ENCODE data around the gene FH. TPM values are rescaled to one million over a fixed set of nuclear protein-coding genes. Genes with fewer than 3 reads are reported as not detected.

The FH gene
- total RNA-seq, 1 experiment from 2014 or later = 108 TPM

GRCh38 chr1:241525026-241525425, 5.5 kb upstream of the FH start:
- BruUV-seq (replicated peaks) = no TSS peak
- H3K27ac Mint-ChIP-seq (ENCODE audit: unreplicated experiment) = no peak overlapping the region
- H3K9me3 Mint-ChIP-seq (ENCODE audit: unreplicated experiment) = no peaks in the 10 kb centered on the region
- Histone ChIP-seq H3K36me3 (ENCODE audit: control insufficient read depth, insufficient read depth, low read length) (no peaks in the 10 kb centered on the region), H3K4me3 (ENCODE audit: low read depth, low read length) (no peak overlapping the region), H3K27me3 (replicated peaks; ENCODE audit: control insufficient read depth, insufficient read depth, low read length) (no peaks in the 10 kb centered on the region), H3K9me3 (no peaks in the 10 kb centered on the region), H3K4me1 (no peaks in the 10 kb centered on the region)
- intact Hi-C loops (cut with micrococcal nuclease; ENCODE audit: unreplicated experiment) = no loop called here
- no peaks in the 10 kb centered on the region for H3K36me3 Mint-ChIP-seq (ENCODE audit: insufficient read depth, unreplicated experiment)
- H3K4me3 Mint-ChIP-seq (ENCODE audit: unreplicated experiment) = no peak overlapping the region
- peaks cover 26% of the 10 kb centered on the region for H3K27me3 Mint-ChIP-seq (ENCODE audit: insufficient read depth, unreplicated experiment)
- DNase-seq = no peak
- peaks cover 6% of the 10 kb centered on the region for H3K4me1 Mint-ChIP-seq (ENCODE audit: low read depth, unreplicated experiment)
- ChIA-PET POLR2A (no interaction called here), CTCF (no interaction called here)
- no peak for TF ChIP-seq CTCF (IDR thresholded peaks at IDR 0.05; ENCODE audit: insufficient read depth in 1 of 2, low read depth in 1 of 2, low read length in 1 of 2, severe bottlenecking in 1 of 2, unreplicated experiment in 1 of 2)

- no peak overlapping the region for H3K4me3 ChIP-seq (ENCODE audit: low read depth, low read length)
- Mint-ChIP-seq H3K36me3 (ENCODE audit: insufficient read depth, unreplicated experiment) (no peaks in the 10 kb centered on the region), H3K9me3 (ENCODE audit: unreplicated experiment) (no peaks in the 10 kb centered on the region), H3K4me3 (ENCODE audit: unreplicated experiment) (no peak overlapping the region), H3K27ac (ENCODE audit: unreplicated experiment) (no peak overlapping the region), H3K27me3 (ENCODE audit: insufficient read depth, unreplicated experiment) (peaks cover 22% of the 10 kb centered on the region), H3K4me1 (ENCODE audit: low read depth, unreplicated experiment) (peaks cover 6% of the 10 kb centered on the region)
- DNase-seq = no peak
- H3K9me3 ChIP-seq = no peaks in the 10 kb centered on the region
- BruUV-seq (replicated peaks) = no TSS peak
- ChIA-PET CTCF (no interaction called here), POLR2A (no interaction called here)
- H3K4me1 ChIP-seq = peaks cover 4% of the 10 kb centered on the region; the same call in 1 of the 2 replicates
- intact Hi-C loops (cut with micrococcal nuclease; ENCODE audit: unreplicated experiment) = no loop called here
- no peaks in the 10 kb centered on the region for H3K36me3 ChIP-seq (ENCODE audit: control insufficient read depth, insufficient read depth, low read length)
- TF ChIP-seq CTCF (IDR thresholded peaks at IDR 0.05; ENCODE audit: insufficient read depth in 1 of 2, low read depth in 1 of 2, low read length in 1 of 2, severe bottlenecking in 1 of 2, unreplicated experiment in 1 of 2) = no peak
- H3K27me3 ChIP-seq (replicated peaks; ENCODE audit: control insufficient read depth, insufficient read depth, low read length) = no peaks in the 10 kb centered on the region
These were observed 2.2 kb upstream of the FH start for GRCh38 chr1:241521718-241522117.

DNA sequence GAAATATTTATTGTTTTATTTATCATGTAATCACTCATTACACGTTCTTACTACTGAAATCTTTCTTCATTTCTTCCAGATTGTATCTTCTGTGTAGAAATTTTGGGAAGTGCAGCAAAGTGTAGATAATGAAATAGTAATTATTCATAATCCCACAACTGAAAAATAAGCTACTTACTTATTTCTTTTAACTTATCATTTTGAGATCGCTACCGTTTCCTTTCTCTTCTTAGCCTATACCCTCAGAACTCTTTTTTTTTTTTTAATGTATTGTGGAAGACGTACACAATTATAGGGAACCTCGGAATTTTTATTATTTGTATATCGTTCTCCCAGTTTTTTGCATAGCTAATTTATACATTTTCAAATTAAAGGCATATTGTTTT, 518 bp upstream of the FH start:
- peaks cover 4% of the 10 kb centered on the region; the same call in 1 of the 2 replicates for H3K4me1 ChIP-seq
- TF ChIP-seq CTCF (IDR thresholded peaks at IDR 0.05; ENCODE audit: insufficient read depth in 1 of 2, low read depth in 1 of 2, low read length in 1 of 2, severe bottlenecking in 1 of 2, unreplicated experiment in 1 of 2) = no peak
- no peaks in the 10 kb centered on the region; the same call in 1 of the 2 replicates for H3K36me3 ChIP-seq (ENCODE audit: control insufficient read depth, insufficient read depth, low read length)
- DNase-seq = no peak
- ChIA-PET CTCF (interaction anchor here (0.7 kb wide), 1 partner anchor 14 kb away, joined by 4 read pairs; no protein-coding TSS in a partner anchor), POLR2A (no interaction called here)
- BruUV-seq (replicated peaks) = no TSS peak
- Mint-ChIP-seq H3K9me3 (ENCODE audit: unreplicated experiment) (no peaks in the 10 kb centered on the region), H3K36me3 (ENCODE audit: insufficient read depth, unreplicated experiment) (peaks cover 5% of the 10 kb centered on the region), H3K27ac (ENCODE audit: unreplicated experiment) (no peak overlapping the region), H3K27me3 (ENCODE audit: insufficient read depth, unreplicated experiment) (peaks cover 22% of the 10 kb centered on the region), H3K4me1 (ENCODE audit: low read depth, unreplicated experiment) (peaks cover 6% of the 10 kb centered on the region), H3K4me3 (ENCODE audit: unreplicated experiment) (no peak overlapping the region)
- intact Hi-C loops (cut with micrococcal nuclease; ENCODE audit: unreplicated experiment) = no loop called here
- H3K4me3 ChIP-seq (ENCODE audit: low read depth, low read length) = peak overlapping the region; percentile 40
- no peaks in the 10 kb centered on the region for H3K9me3 ChIP-seq
- H3K27me3 ChIP-seq (replicated peaks; ENCODE audit: control insufficient read depth, insufficient read depth, low read length) = no peaks in the 10 kb centered on the region

All from Caco-2 (cell line).